Muscle layer of duodenum (tissue), 2 donors: ENCODE measurements around the gene DCAF4.
A peak's percentile ranks its signal among the peaks of the same experiment; 100 is the strongest.

ENCODE experiments used
- H3K27ac ChIP-seq: one replicate; pipeline ENCODE4 v1.7.0; 2013; ENCODE audit warnings: mild to moderate bottlenecking, low read length
- H3K27me3 ChIP-seq: one replicate; pipeline ENCODE4 v1.7.0; 2013; ENCODE audit warnings: low read depth, mild to moderate bottlenecking, control low read depth, low read length
- H3K36me3 ChIP-seq, 2 donors: one replicate each; pipeline ENCODE4 v1.7.0; 2013; ENCODE audit warnings: low read length in 2 of 2, control low read depth in 1 of 2, mild to moderate bottlenecking in 1 of 2; ENCODE audit not compliant: insufficient read depth in 2 of 2, control insufficient read depth in 1 of 2
- H3K4me1 ChIP-seq, 2 donors: one replicate each; pipeline ENCODE4 v1.7.0; 2013; ENCODE audit warnings: low read length in 2 of 2, mild to moderate bottlenecking in 2 of 2, control low read depth in 1 of 2, moderate library complexity in 1 of 2; ENCODE audit not compliant: insufficient read depth in 2 of 2, control insufficient read depth in 1 of 2
- H3K4me3 ChIP-seq, 2 donors: one replicate each; pipeline ENCODE4 v1.7.0; 2013; ENCODE audit warnings: low read length in 2 of 2, low read depth in 1 of 2, mild to moderate bottlenecking in 1 of 2
- H3K9me3 ChIP-seq, 2 donors: one replicate each; pipeline ENCODE4 v1.7.0; 2013; ENCODE audit warnings: low read length in 2 of 2, control low read depth in 1 of 2, mild to moderate bottlenecking in 1 of 2; ENCODE audit not compliant: control insufficient read depth in 1 of 2
- donor health status: healthy.

Gene DCAF4, protein sequence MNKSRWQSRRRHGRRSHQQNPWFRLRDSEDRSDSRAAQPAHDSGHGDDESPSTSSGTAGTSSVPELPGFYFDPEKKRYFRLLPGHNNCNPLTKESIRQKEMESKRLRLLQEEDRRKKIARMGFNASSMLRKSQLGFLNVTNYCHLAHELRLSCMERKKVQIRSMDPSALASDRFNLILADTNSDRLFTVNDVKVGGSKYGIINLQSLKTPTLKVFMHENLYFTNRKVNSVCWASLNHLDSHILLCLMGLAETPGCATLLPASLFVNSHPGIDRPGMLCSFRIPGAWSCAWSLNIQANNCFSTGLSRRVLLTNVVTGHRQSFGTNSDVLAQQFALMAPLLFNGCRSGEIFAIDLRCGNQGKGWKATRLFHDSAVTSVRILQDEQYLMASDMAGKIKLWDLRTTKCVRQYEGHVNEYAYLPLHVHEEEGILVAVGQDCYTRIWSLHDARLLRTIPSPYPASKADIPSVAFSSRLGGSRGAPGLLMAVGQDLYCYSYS

DNA sequence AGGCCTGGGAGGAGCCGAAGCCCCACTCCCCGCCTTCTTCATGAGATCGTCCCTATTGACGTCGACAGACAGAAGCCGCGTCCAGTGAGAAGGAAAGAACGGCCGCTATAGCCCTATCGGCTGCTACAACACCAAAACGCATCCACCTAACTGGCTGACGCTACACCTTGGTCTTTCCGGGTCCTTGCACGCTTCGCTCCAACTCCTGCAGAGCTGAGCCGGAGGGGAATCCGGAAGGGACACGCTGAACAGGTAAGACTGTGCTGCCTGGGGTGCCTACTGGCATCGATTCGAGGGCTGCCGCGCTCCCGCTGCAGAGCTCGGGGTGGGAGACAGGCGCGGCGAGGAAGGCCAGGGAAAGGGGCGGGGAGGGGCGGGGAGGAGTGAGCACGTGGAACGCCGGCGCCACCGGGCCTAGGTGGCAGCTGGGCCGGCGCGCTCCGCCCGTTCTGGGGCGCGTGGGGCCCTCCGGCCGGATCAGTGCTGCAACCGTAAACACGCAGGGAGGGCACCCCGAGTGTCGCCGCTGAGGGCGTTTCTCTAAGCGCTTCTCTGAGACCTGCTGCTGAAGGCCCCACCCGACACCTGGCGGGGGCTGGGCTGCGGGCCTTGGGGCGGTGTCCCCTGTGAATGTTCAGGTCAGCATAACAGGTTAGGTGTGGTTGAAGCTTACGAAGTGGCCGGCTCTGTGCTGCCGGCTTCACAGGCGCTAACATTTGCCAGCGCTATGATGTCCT lies at the start of gene DCAF4:
Gene DCAF4, plus strand, starts transcription at position 173 of the 737 bp plus-strand sequence. CDS start 11,515 bp downstream, outside the sequence.
- H3K36me3 ChIP-seq, result no peaks in the 10 kb centered on the region
- peak within 1 kb of the TSS; percentile 79 to 95 for H3K4me3 ChIP-seq

DNA sequence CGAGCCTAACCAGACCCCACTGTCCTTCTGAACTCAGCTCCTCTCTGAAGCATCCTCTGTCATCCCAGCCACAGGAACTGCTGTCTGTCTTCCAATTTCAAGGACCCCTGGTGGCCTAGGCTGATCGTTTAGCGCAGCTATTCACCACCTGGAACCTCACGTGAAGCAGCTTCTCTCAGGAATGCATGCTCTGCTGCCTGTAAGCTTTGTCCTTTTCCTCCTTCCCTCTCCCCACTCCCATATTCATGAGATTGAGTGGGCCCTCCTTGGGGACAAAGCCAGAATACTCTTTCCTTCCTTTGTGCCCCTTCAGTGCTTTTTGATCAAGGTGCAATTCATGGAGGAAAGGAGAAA lies 49.6 kb upstream of the DCAF4 start:
- H3K27me3 ChIP-seq, result no peaks in the 10 kb centered on the region
- H3K4me1 ChIP-seq, result peaks cover 0 to 2% of the 10 kb centered on the region in 2 donors
- H3K9me3 ChIP-seq, result no peaks in the 10 kb centered on the region
- H3K27ac ChIP-seq, result no peak overlapping the region
- H3K4me3 ChIP-seq, result no peak overlapping the region
- no peaks in the 10 kb centered on the region for H3K36me3 ChIP-seq

More for the DNA sequence above, at the start of gene DCAF4:
- Histone ChIP-seq H3K9me3 (no peaks in the 10 kb centered on the region), H3K4me1 (peaks cover 0 to 5% of the 10 kb centered on the region in 2 donors), H3K27me3 (no peaks in the 10 kb centered on the region), H3K27ac (peak within 1 kb of the TSS; percentile 51)

- Histone ChIP-seq H3K27ac (no peak overlapping the region), H3K9me3 (no peaks in the 10 kb centered on the region), H3K27me3 (no peaks in the 10 kb centered on the region), H3K4me1 (peaks cover 0 to 2% of the 10 kb centered on the region in 2 donors), H3K36me3 (no peaks in the 10 kb centered on the region), H3K4me3 (no peak overlapping the region)
Observed at GRCh38 chr14:72878746-72879145, 47.5 kb upstream of the DCAF4 start.

- H3K36me3 ChIP-seq, result no peaks in the 10 kb centered on the region
- H3K4me3 ChIP-seq, result no peak overlapping the region
- peaks cover 0 to 2% of the 10 kb centered on the region in 2 donors for H3K4me1 ChIP-seq
- H3K27me3 ChIP-seq, result no peaks in the 10 kb centered on the region
- no peak overlapping the region for H3K27ac ChIP-seq
- no peaks in the 10 kb centered on the region for H3K9me3 ChIP-seq
Observed at GRCh38 chr14:72879431-72879830, 46.8 kb upstream of the DCAF4 start.

DNA sequence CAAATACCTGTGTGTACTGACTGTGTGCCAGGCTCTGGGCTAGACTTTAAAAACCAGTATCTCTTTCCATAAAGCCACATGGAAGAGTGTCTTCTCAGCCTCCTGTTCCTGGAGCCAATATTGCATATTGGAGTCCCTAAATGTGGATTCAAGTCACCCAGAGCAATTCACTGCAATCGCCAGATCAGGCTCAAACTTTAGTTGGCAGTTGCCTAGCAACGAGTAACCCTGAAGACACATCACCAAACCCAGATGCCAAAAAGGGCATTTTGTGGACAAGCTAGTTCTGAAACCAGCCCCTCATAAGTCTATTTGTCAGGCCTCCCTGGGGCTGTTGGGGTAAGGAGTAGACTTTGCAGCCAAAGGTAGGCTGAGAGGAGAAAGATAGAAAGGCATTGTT lies 46.1 kb upstream of the DCAF4 start:
- H3K4me3 ChIP-seq, result no peak overlapping the region
- no peaks in the 10 kb centered on the region for H3K9me3 ChIP-seq
- no peaks in the 10 kb centered on the region for H3K36me3 ChIP-seq
- no peak overlapping the region for H3K27ac ChIP-seq
- H3K4me1 ChIP-seq, result peaks cover 0 to 2% of the 10 kb centered on the region in 2 donors
- H3K27me3 ChIP-seq, result no peaks in the 10 kb centered on the region

DNA sequence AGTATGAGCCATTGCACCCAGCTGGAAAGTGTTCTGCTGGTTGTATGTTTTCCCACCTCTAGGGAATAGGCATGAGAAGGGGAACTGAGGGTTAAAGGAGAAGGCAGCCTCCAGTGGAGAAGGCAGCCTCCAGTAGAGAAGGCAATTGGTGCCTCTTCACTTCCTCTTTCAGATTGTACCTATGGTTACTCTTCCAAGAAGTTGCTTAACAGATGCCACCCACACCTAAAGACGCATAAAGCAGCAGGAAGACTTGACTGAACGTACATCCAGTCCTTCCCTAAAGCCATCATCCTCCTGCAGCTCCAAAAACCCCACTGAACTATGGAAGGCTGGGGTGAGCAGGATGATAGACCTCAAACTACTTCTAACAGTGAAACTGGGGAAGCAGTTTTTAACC lies 45.4 kb upstream of the DCAF4 start:
- H3K27ac ChIP-seq, result no peak overlapping the region
- H3K4me3 ChIP-seq, result no peak overlapping the region
- no peaks in the 10 kb centered on the region for H3K9me3 ChIP-seq
- H3K36me3 ChIP-seq, result no peaks in the 10 kb centered on the region
- H3K4me1 ChIP-seq, result no peaks in the 10 kb centered on the region
- H3K27me3 ChIP-seq, result no peaks in the 10 kb centered on the region

DNA sequence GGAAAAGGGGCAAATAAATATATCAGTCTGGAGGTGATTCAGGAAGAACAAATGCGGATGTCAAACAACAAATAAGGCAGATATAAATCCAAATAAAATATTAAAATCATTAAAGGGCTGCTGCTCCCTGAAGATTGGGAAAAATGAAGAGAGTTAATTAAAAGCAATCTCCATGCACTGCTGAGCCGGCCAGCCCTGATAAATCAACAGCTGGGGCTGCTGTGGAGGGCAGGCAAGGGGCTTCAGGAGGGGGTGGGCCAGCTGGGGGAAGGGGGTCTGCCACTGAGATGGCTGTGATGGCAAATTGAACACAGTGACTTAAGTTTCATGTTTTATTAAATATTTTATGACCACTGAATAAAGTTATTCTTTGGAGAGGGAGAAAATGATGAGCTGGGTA lies 44.7 kb upstream of the DCAF4 start:
- no peak overlapping the region for H3K27ac ChIP-seq
- no peaks in the 10 kb centered on the region for H3K4me1 ChIP-seq
- no peaks in the 10 kb centered on the region for H3K9me3 ChIP-seq
- H3K4me3 ChIP-seq, result no peak overlapping the region
- H3K36me3 ChIP-seq, result no peaks in the 10 kb centered on the region
- H3K27me3 ChIP-seq, result no peaks in the 10 kb centered on the region

DNA sequence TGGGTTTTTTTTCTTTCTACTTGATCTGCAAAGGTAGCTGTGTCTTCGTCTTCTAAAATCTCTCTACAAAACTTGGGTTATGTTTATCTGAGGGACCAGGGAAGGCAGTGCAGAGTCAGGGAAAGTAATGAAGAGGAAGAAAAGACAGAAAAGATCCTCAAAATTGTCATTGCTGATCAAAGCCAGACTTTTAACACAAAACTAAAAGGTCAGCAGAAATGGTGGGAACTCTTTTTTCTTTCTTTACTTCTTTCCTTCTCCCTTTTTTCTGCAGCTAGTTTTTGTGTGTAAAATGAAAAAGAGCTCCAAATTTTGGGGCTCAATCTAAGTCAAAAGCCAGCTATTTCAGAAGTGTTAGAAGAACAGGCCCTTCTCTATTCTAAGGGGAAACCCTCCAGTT lies 44.2 kb upstream of the DCAF4 start:
- H3K4me1 ChIP-seq, result no peaks in the 10 kb centered on the region
- H3K4me3 ChIP-seq, result no peak overlapping the region
- no peaks in the 10 kb centered on the region for H3K27me3 ChIP-seq
- H3K27ac ChIP-seq, result no peak overlapping the region
- no peaks in the 10 kb centered on the region for H3K36me3 ChIP-seq
- no peaks in the 10 kb centered on the region for H3K9me3 ChIP-seq

DNA sequence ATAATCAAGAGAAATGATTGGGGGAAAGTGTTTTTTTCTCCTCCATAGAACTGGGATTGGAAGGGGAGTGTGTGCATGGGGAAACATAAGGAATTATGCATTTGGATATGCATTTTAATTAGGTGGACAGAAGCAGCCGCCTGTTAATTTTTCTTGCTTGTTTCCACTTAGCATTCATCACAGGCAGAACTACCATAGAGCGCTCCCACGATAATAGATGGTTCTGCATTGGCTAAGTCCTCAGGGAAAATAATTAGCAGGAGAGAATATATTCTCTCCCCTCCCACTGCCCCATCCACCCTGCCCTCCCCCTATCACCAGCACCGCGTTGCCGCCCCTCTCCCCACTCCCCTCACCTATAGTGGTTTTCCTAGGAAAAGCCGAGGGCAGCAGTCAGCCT lies 43.8 kb upstream of the DCAF4 start:
- H3K27me3 ChIP-seq, result no peaks in the 10 kb centered on the region
- H3K36me3 ChIP-seq, result no peaks in the 10 kb centered on the region
- H3K4me1 ChIP-seq, result no peaks in the 10 kb centered on the region
- H3K9me3 ChIP-seq, result no peaks in the 10 kb centered on the region
- H3K4me3 ChIP-seq, result no peak overlapping the region
- no peak overlapping the region for H3K27ac ChIP-seq

DNA sequence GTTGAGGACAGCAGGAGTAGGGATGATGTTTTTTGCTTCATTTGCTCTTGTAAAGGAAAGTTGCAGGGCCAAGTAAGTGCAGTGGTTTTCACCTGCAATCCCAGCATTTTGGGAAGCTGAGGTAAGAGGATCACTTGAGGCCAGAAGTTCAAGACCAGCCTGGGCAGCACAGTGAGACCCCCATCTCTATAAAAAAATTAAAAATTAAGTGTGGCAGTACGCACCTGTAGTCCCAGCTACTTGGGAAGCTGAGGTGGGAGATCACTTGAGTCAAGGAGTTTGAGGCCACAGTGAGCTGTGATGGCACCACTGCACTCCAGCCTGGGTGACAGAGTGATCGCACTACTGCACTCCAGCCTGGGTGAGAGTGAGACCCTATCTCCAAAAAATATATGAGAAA lies 43.2 kb upstream of the DCAF4 start:
- no peaks in the 10 kb centered on the region for H3K27me3 ChIP-seq
- no peak overlapping the region for H3K27ac ChIP-seq
- H3K4me1 ChIP-seq, result no peaks in the 10 kb centered on the region
- no peaks in the 10 kb centered on the region for H3K9me3 ChIP-seq
- no peaks in the 10 kb centered on the region for H3K36me3 ChIP-seq
- H3K4me3 ChIP-seq, result no peak overlapping the region

DNA sequence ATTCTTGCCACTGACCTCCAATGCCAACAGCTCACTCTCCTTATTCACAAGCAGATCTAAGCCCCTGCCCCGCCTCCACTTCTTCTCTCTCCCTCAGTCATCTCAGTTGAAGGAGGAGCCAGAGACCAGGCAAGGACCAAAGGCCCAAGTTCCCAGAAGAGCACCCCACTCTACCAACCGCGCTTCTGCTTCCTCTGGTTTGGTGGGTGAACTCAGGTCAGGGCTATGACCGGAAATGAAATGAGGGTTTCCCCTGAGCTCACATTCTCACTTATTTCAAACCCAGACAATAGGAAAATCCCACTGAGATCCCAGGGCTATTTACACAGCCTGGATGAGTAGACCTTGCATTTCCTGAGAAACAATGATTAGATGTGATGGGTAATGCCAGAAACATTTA lies 42.3 kb upstream of the DCAF4 start:
- Histone ChIP-seq H3K27me3 (no peaks in the 10 kb centered on the region), H3K36me3 (no peaks in the 10 kb centered on the region), H3K4me3 (no peak overlapping the region), H3K4me1 (no peaks in the 10 kb centered on the region), H3K9me3 (no peaks in the 10 kb centered on the region), H3K27ac (no peak overlapping the region)
